ENCODE data around the gene ERVV-1.
"Not testable (repeated sequence)": the region's sequence is repeated elsewhere in the genome, so short reads cannot be mapped to it uniquely, and the experiment has no call there.

ERVV-1 gene

GRCh38 chr19:52997975-52998374 is 15.7 kb upstream of the ERVV-1 start:
- no peak overlapping the region for H3K9ac ChIP-seq (ENCODE audit: low read depth, low read length)

GRCh38 chr19:53002479-53002878 is 11.2 kb upstream of the ERVV-1 start:
- H3K27ac ChIP-seq (ENCODE audit: low read length) = no peak overlapping the region
- H3K36me3 ChIP-seq (ENCODE audit: insufficient read depth, low read depth, low read length) = no peaks in the 10 kb centered on the region
- H3K4me3 ChIP-seq (ENCODE audit: low read length) = no peak overlapping the region
- no peaks in the 10 kb centered on the region for H3K27me3 ChIP-seq (ENCODE audit: insufficient read depth, low read length)
- no peaks in the 10 kb centered on the region for H3K4me1 ChIP-seq (ENCODE audit: insufficient read depth, low read length)
- no peak overlapping the region for H3K9ac ChIP-seq (ENCODE audit: low read depth, low read length)
- no peaks in the 10 kb centered on the region for H3K9me3 ChIP-seq (ENCODE audit: insufficient read depth, low read depth, low read length)

More at GRCh38 chr19:52997975-52998374, 15.7 kb upstream of the ERVV-1 start:
- no peaks in the 10 kb centered on the region for H3K9me3 ChIP-seq (ENCODE audit: insufficient read depth, low read depth, low read length)
- no peaks in the 10 kb centered on the region for H3K36me3 ChIP-seq (ENCODE audit: insufficient read depth, low read depth, low read length)
- H3K4me3 ChIP-seq (ENCODE audit: low read length) = peak overlapping the region; percentile 54; the same call in 1 of the 2 replicates
- peaks cover 3% of the 10 kb centered on the region for H3K27me3 ChIP-seq (ENCODE audit: insufficient read depth, low read length)
- H3K27ac ChIP-seq (ENCODE audit: low read length) = no peak overlapping the region
- no peaks in the 10 kb centered on the region for H3K4me1 ChIP-seq (ENCODE audit: insufficient read depth, low read length)

- Histone ChIP-seq H3K27ac (ENCODE audit: low read length) (no peak overlapping the region), H3K4me3 (ENCODE audit: low read length) (no peak overlapping the region), H3K36me3 (ENCODE audit: insufficient read depth, low read depth, low read length) (no peaks in the 10 kb centered on the region), H3K4me1 (ENCODE audit: insufficient read depth, low read length) (no peaks in the 10 kb centered on the region), H3K9ac (ENCODE audit: low read depth, low read length) (no peak overlapping the region), H3K27me3 (ENCODE audit: insufficient read depth, low read length) (no peaks in the 10 kb centered on the region), H3K9me3 (ENCODE audit: insufficient read depth, low read depth, low read length) (no peaks in the 10 kb centered on the region)
Measured at GRCh38 chr19:53004242-53004641, 9.5 kb upstream of the ERVV-1 start.

- no peaks in the 10 kb centered on the region for H3K9me3 ChIP-seq (ENCODE audit: insufficient read depth, low read depth, low read length)
- H3K27ac ChIP-seq (ENCODE audit: low read length) = no peak overlapping the region
- H3K4me3 ChIP-seq (ENCODE audit: low read length) = no peak overlapping the region
- H3K4me1 ChIP-seq (ENCODE audit: insufficient read depth, low read length) = peaks cover 3% of the 10 kb centered on the region; the same call in 1 of the 2 replicates
- no peaks in the 10 kb centered on the region for H3K36me3 ChIP-seq (ENCODE audit: insufficient read depth, low read depth, low read length)
- no peak overlapping the region for H3K9ac ChIP-seq (ENCODE audit: low read depth, low read length)
- no peaks in the 10 kb centered on the region for H3K27me3 ChIP-seq (ENCODE audit: insufficient read depth, low read length)
Measured at GRCh38 chr19:53007200-53007599, 6.5 kb upstream of the ERVV-1 start.

GRCh38 chr19:53007606-53008005 is 6.1 kb upstream of the ERVV-1 start:
- no peak overlapping the region for H3K9ac ChIP-seq (ENCODE audit: low read depth, low read length)

GRCh38 chr19:53008061-53008778 is 5.5 kb upstream of the ERVV-1 start:
- Histone ChIP-seq H3K36me3 (ENCODE audit: insufficient read depth, low read depth, low read length) (no peaks in the 10 kb centered on the region), H3K9me3 (ENCODE audit: insufficient read depth, low read depth, low read length) (no peaks in the 10 kb centered on the region), H3K9ac (ENCODE audit: low read depth, low read length) (no peak overlapping the region), H3K4me3 (ENCODE audit: low read length) (no peak overlapping the region), H3K27me3 (ENCODE audit: insufficient read depth, low read length) (no peaks in the 10 kb centered on the region), H3K4me1 (ENCODE audit: insufficient read depth, low read length) (peaks cover 3% of the 10 kb centered on the region; the same call in 1 of the 2 replicates), H3K27ac (ENCODE audit: low read length) (no peak overlapping the region)

More at GRCh38 chr19:53007606-53008005, 6.1 kb upstream of the ERVV-1 start:
- H3K4me3 ChIP-seq (ENCODE audit: low read length) = no peak overlapping the region
- H3K9me3 ChIP-seq (ENCODE audit: insufficient read depth, low read depth, low read length) = no peaks in the 10 kb centered on the region
- peaks cover 3% of the 10 kb centered on the region; the same call in 1 of the 2 replicates for H3K4me1 ChIP-seq (ENCODE audit: insufficient read depth, low read length)
- H3K27ac ChIP-seq (ENCODE audit: low read length) = no peak overlapping the region
- H3K36me3 ChIP-seq (ENCODE audit: insufficient read depth, low read depth, low read length) = no peaks in the 10 kb centered on the region
- H3K27me3 ChIP-seq (ENCODE audit: insufficient read depth, low read length) = no peaks in the 10 kb centered on the region

GRCh38 chr19:53010494-53010893 is 3.2 kb upstream of the ERVV-1 start:
- no peaks in the 10 kb centered on the region for H3K9me3 ChIP-seq (ENCODE audit: insufficient read depth, low read depth, low read length)
- H3K9ac ChIP-seq (ENCODE audit: low read depth, low read length) = no peak overlapping the region
- peaks cover 3% of the 10 kb centered on the region; the same call in 1 of the 2 replicates for H3K4me1 ChIP-seq (ENCODE audit: insufficient read depth, low read length)
- H3K36me3 ChIP-seq (ENCODE audit: insufficient read depth, low read depth, low read length) = no peaks in the 10 kb centered on the region
- H3K27me3 ChIP-seq (ENCODE audit: insufficient read depth, low read length) = no peaks in the 10 kb centered on the region
- H3K4me3 ChIP-seq (ENCODE audit: low read length) = no peak overlapping the region
- no peak overlapping the region for H3K27ac ChIP-seq (ENCODE audit: low read length)

GRCh38 chr19:53012006-53012405 is 1.7 kb upstream of the ERVV-1 start:
- Histone ChIP-seq H3K36me3 (ENCODE audit: insufficient read depth, low read depth, low read length) (no peaks in the 10 kb centered on the region), H3K9me3 (ENCODE audit: insufficient read depth, low read depth, low read length) (no peaks in the 10 kb centered on the region)

GRCh38 chr19:53015159-53015558 is 1.4 kb downstream of the ERVV-1 start:
- no peaks in the 10 kb centered on the region for H3K27me3 ChIP-seq (ENCODE audit: insufficient read depth, low read length)
- H3K4me1 ChIP-seq (ENCODE audit: insufficient read depth, low read length) = peaks cover 3% of the 10 kb centered on the region; the same call in 1 of the 2 replicates
- no peak overlapping the region for H3K4me3 ChIP-seq (ENCODE audit: low read length)
- H3K9me3 ChIP-seq (ENCODE audit: insufficient read depth, low read depth, low read length) = no peaks in the 10 kb centered on the region
- no peaks in the 10 kb centered on the region for H3K36me3 ChIP-seq (ENCODE audit: insufficient read depth, low read depth, low read length)
- H3K9ac ChIP-seq (ENCODE audit: low read depth, low read length) = no peak overlapping the region
- no peak overlapping the region for H3K27ac ChIP-seq (ENCODE audit: low read length)

More at GRCh38 chr19:53012006-53012405, 1.7 kb upstream of the ERVV-1 start:
- Histone ChIP-seq H3K27me3 (ENCODE audit: insufficient read depth, low read length) (no peaks in the 10 kb centered on the region), H3K27ac (ENCODE audit: low read length) (no peak overlapping the region), H3K9ac (ENCODE audit: low read depth, low read length) (no peak overlapping the region), H3K4me1 (ENCODE audit: insufficient read depth, low read length) (peaks cover 3% of the 10 kb centered on the region; the same call in 1 of the 2 replicates), H3K4me3 (ENCODE audit: low read length) (no peak overlapping the region)

GRCh38 chr19:53015730-53016129 is 2.0 kb downstream of the ERVV-1 start:
- H3K9ac ChIP-seq (ENCODE audit: low read depth, low read length) = no peak overlapping the region
- H3K9me3 ChIP-seq (ENCODE audit: insufficient read depth, low read depth, low read length) = no peaks in the 10 kb centered on the region
- H3K27ac ChIP-seq (ENCODE audit: low read length) = no peak overlapping the region
- H3K36me3 ChIP-seq (ENCODE audit: insufficient read depth, low read depth, low read length) = no peaks in the 10 kb centered on the region
- no peaks in the 10 kb centered on the region for H3K27me3 ChIP-seq (ENCODE audit: insufficient read depth, low read length)
- H3K4me3 ChIP-seq (ENCODE audit: low read length) = no peak overlapping the region
- H3K4me1 ChIP-seq (ENCODE audit: insufficient read depth, low read length) = no peaks in the 10 kb centered on the region

GRCh38 chr19:53019684-53020083 is 6.0 kb downstream of the ERVV-1 start:
- Histone ChIP-seq H3K27ac (ENCODE audit: low read length) (no peak overlapping the region), H3K4me3 (ENCODE audit: low read length) (no peak overlapping the region), H3K9ac (ENCODE audit: low read depth, low read length) (no peak overlapping the region), H3K27me3 (ENCODE audit: insufficient read depth, low read length) (no peaks in the 10 kb centered on the region), H3K4me1 (ENCODE audit: insufficient read depth, low read length) (no peaks in the 10 kb centered on the region), H3K9me3 (ENCODE audit: insufficient read depth, low read depth, low read length) (no peaks in the 10 kb centered on the region), H3K36me3 (ENCODE audit: insufficient read depth, low read depth, low read length) (no peaks in the 10 kb centered on the region)

- not testable (repeated sequence) for H3K27ac ChIP-seq (ENCODE audit: low read length); H3K36me3 ChIP-seq (ENCODE audit: insufficient read depth, low read depth, low read length); H3K4me1 ChIP-seq (ENCODE audit: insufficient read depth, low read length); H3K27me3 ChIP-seq (ENCODE audit: insufficient read depth, low read length); H3K4me3 ChIP-seq (ENCODE audit: low read length); H3K9me3 ChIP-seq (ENCODE audit: insufficient read depth, low read depth, low read length); H3K9ac ChIP-seq (ENCODE audit: low read depth, low read length)
Measured at GRCh38 chr19:53028306-53028705, 14.6 kb downstream of the ERVV-1 start.

All from iPS-20b (cell line).